ENCODE data around the gene KDM5B. TPM values are rescaled to one million over a fixed set of nuclear protein-coding genes. Genes with fewer than 3 reads are reported as not detected.
"Not testable (repeated sequence)": the region's sequence is repeated elsewhere in the genome, so short reads cannot be mapped to it uniquely, and the experiment has no call there.

The KDM5B gene
- total and polyA plus RNA-seq, 12 donors: 11.7 to 75.1 (median 41.4) TPM

- Histone ChIP-seq H3K4me1 (replicated peaks in 1 of 2) (no peaks in the 10 kb centered on the region), H3K27ac (no peak overlapping the region), H3K9me3 (replicated peaks in 1 of 3) (no peaks in the 10 kb centered on the region), H3K27me3 (no peaks in the 10 kb centered on the region), H3K36me3 (replicated peaks in 1 of 2) (peaks cover 0 to 63% of the 10 kb centered on the region in 2 donors), H3K4me3 (no peak overlapping the region)
- WGBS, 4 donors: 70 to 83% (median 72%) methylated on average over 2 of the region's 2 CpGs
- intact Hi-C loops (cut with DNase I): loop anchor here in 1 of 2 donors (10.0 kb wide), 1 partner anchor 245 kb away; no protein-coding TSS in a partner anchor
- DNase-seq: no peak
- TF ChIP-seq POLR2A (IDR thresholded peaks at IDR 0.05): no peak
Observed at GRCh38 chr1:202750024-202750423, 58.2 kb downstream of the KDM5B start.

- no peak for TF ChIP-seq CTCF (IDR thresholded peaks at IDR 0.05)
- no peak for TF ChIP-seq POLR2A (IDR thresholded peaks at IDR 0.05)
- Histone ChIP-seq H3K4me3 (no peak overlapping the region), H3K27me3 (no peaks in the 10 kb centered on the region), H3K36me3 (replicated peaks in 1 of 2) (peaks cover 0 to 75% of the 10 kb centered on the region in 2 donors), H3K9me3 (replicated peaks in 1 of 3) (no peaks in the 10 kb centered on the region), H3K27ac (no peak overlapping the region), H3K4me1 (replicated peaks in 1 of 2) (no peaks in the 10 kb centered on the region)
- WGBS, 4 donors: 78 to 94% (median 82%) methylated on average over 3 of the region's 3 CpGs
- intact Hi-C loops (cut with DNase I): no loop called here
- DNase-seq: no peak
Observed at GRCh38 chr1:202745323-202745888, 62.8 kb downstream of the KDM5B start.

DNA sequence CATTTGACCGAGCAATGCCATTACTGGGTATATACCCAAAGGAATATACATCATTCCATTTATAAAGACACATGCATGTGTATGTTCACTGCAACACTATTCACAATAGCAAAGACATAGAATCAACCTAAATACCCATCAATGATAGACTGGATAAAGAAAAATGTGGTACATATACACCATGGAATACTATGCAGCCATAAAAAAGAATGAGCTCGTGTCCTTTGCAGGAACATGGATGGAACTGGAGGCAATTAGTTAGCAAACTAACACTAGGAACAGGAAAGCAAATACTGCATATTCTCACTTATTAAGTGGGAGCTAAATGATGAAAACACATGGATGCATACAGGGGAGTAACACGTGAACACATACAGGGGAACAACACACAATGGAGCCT, 63.5 kb downstream of the KDM5B start:
- intact Hi-C loops (cut with DNase I); DNase-seq; H3K27ac ChIP-seq; H3K27me3 ChIP-seq; H3K9me3 ChIP-seq (replicated peaks in 1 of 3); H3K4me3 ChIP-seq; H3K4me1 ChIP-seq (replicated peaks in 1 of 2): not testable (repeated sequence)
- H3K36me3 ChIP-seq (replicated peaks in 1 of 2): peaks cover 0 to 73% of the 10 kb centered on the region in 2 donors
- WGBS, 4 donors: 96 to 98% (median 97%) methylated on average over 3 of the region's 3 CpGs

GRCh38 chr1:202742496-202742895, 65.7 kb downstream of the KDM5B start:
- TF ChIP-seq CTCF (IDR thresholded peaks at IDR 0.05): no peak
- no peak for TF ChIP-seq POLR2A (IDR thresholded peaks at IDR 0.05)
- Histone ChIP-seq H3K27me3 (no peaks in the 10 kb centered on the region), H3K4me3 (no peak overlapping the region), H3K27ac (no peak overlapping the region), H3K9me3 (replicated peaks in 1 of 3) (no peaks in the 10 kb centered on the region), H3K36me3 (replicated peaks in 1 of 2) (peaks cover 0 to 50% of the 10 kb centered on the region in 2 donors), H3K4me1 (replicated peaks in 1 of 2) (no peaks in the 10 kb centered on the region)
- DNase-seq: no peak
- WGBS, 4 donors: 94 to 97% (median 96%) methylated on average over 6 of the region's 6 CpGs
- intact Hi-C loops (cut with DNase I): no loop called here

DNA sequence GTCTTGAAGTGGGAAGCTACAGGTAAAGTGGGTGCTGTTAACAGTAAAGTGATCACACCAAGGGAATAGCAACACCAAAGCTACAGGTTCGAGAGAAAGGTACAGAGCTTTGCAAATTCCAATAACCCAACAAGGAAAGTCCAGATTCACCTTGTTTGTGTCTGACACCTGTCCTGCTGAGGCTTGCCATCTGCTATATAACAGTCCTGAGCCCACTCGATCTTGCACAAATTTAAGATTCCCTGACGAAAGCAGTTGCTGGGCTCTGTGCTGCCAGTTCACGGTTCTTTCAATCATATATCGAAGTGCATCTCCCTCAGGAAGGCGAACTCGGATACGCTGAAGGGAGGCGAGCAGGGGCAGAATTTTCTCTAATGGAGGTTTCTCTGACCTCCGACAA, 75.0 kb downstream of the KDM5B start:
- intact Hi-C loops (cut with DNase I): no loop called here
- no peak for DNase-seq
- Histone ChIP-seq H3K4me3 (no peak overlapping the region), H3K36me3 (replicated peaks in 1 of 2) (peaks cover 0 to 72% of the 10 kb centered on the region in 2 donors), H3K27ac (no peak overlapping the region), H3K9me3 (replicated peaks in 1 of 3) (no peaks in the 10 kb centered on the region), H3K27me3 (no peaks in the 10 kb centered on the region), H3K4me1 (replicated peaks in 1 of 2) (no peaks in the 10 kb centered on the region)
- no peak for TF ChIP-seq POLR2A (IDR thresholded peaks at IDR 0.05)
- TF ChIP-seq CTCF (IDR thresholded peaks at IDR 0.05): no peak
- WGBS, 4 donors: 90 to 94% (median 92%) methylated on average over 10 of the region's 10 CpGs
